NCI-H2196 (cell line): ENCODE data around the gene IST1.
A peak's percentile ranks its signal among the peaks of the same experiment; 100 is the strongest.

Source experiments
- DNase-seq: peaks from one replicate; lab custom pipeline; 2025; ENCODE audit not compliant: unreplicated experiment; lab: John Stamatoyannopoulos, UW

Gene IST1

DNA sequence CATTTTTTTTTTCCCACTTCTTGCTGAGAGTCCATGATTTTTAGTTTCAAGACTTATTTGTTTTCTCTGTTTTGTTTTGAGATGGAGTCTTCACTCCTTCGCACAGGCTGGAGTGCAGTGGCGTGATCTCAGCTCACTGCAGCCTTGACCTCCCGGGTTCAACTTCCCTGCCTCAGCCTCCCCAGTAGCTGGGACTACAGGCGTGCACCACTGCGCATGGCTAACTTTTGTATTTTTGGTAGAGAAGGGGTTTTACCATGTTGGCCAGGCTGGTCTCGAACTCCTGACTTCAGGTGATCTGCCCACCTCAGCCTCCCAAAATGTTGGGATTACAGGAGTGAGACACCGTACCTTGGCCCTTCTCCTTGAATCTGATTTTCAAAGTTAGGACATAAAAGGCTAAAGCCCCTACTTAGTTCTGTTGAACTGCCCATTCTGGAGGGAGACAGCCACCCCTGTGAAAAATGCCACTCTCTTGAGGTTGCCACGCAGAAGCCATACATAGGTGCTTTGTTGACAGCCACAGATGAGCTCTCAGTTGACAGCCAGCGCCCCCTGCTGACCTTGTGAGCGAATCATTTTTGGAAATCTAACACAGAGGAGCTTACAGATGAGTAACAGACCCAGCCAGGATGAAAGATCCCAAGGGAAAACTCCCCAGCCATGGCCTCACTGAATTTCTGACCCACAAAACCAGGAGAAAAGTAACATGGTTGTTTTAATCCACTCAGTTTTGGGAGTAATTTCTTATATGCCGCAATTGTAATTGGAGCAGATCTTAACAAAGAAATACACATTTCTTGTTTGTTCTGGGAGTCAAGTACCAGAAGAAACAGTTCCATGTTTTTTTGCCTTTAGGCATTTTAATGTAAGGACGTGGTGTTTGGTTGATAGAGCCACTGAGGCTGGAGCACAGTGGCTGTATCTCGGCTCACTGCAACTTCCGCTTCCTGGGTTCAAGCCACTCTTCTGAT, 66.0 kb downstream of the IST1 start:
- peak; percentile 63 for DNase-seq

- DNase-seq, result no peak
These were observed 68.0 kb downstream of the IST1 start for GRCh38 chr16:71963125-71963875.

GRCh38 chr16:71965223-71965622, 69.9 kb downstream of the IST1 start:
- DNase-seq, result no peak

DNA sequence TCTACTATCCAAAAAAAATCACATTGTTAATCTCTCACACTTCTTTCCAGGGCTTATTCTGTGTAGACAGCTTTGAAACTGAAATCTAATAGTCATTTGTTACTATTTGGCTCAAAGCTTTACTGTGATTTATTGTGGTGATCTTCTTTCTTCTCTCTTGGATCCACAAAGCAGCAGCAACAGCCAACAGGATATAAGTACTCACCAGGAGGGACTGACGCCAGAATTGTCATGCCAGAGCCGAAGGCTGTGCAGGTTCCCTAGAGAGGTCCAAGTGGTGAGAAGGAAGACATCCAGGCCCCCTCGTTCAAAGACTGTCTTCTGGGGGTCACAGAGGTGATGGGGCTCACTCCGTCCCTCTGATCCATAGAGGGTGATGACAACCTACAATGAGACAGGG, 71.6 kb downstream of the IST1 start:
- DNase-seq, result no peak

- no peak for DNase-seq
These were observed 74.0 kb downstream of the IST1 start for GRCh38 chr16:71969353-71969752.

- DNase-seq, result no peak
These were observed 76.2 kb downstream of the IST1 start for GRCh38 chr16:71971571-71971970.

DNA sequence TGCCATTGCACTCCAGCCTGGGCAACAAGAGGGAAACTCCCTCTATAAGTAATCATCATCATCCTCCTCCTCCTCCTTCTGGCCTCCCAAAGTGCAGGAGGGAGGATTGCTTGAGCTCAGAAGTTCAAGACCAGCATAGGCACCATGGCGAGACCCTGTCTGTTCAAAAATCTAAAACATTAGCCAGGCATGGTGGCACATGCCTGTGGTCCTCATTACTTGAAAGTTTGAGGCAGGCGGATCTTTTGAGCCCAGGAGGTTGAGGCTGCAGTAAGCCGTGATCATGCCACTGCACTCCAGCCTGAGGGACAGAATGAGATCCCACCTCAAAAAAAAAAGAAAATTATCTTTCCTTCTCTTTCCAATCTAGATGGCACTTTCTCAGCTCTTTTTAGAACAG, 77.0 kb downstream of the IST1 start:
- DNase-seq, result no peak

DNA sequence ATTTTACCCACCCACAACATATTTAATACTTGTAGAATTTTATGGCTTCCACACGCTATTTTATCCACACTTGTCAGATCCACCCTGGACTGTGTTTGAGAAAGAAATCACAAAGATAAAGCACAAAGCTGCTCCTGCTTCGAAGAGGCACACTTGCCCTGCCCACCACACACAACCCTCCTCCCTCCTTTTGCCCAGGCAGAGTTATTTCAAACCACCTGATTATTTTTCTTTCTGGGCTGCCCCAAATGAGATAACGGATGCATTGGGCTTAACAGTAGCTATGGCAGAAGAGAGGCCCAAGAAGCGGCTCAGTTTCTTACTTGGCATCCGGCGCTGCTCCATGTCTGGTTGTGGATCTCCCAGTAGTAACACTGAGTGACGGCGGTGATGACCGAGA, 77.7 kb downstream of the IST1 start:
- no peak for DNase-seq

GRCh38 chr16:71974068-71974818, 78.9 kb downstream of the IST1 start:
- DNase-seq, result no peak
